Activated CD4-positive, alpha-beta T cell treated with anti-CD3 and anti-CD28 coated beads, Interleukin-2, amount 10 ng/mL, durations not matched to agents 24 days and 14 days (primary cell): ENCODE data around the gene STC2. TPM values are rescaled to one million over a fixed set of nuclear protein-coding genes. Genes with fewer than 3 reads are reported as not detected.

ENCODE experiments used
- DNase-seq: peaks from one replicate; pipeline ENCODE4 v3.0.0; 2022
- H3K27ac Mint-ChIP-seq: one replicate; pipeline ENCODE4 v1.8.0; 2022; ENCODE audit warnings: mild to moderate bottlenecking, mixed read lengths
- H3K27me3 Mint-ChIP-seq: one replicate; pipeline ENCODE4 v1.8.0; 2022; ENCODE audit warnings: mixed read lengths
- H3K36me3 Mint-ChIP-seq: one replicate; pipeline ENCODE4 v1.8.0; 2022; ENCODE audit warnings: low read depth, mild to moderate bottlenecking, mixed read lengths
- H3K4me1 Mint-ChIP-seq: one replicate; pipeline ENCODE4 v1.8.0; 2021; ENCODE audit warnings: mixed read lengths
- H3K4me3 Mint-ChIP-seq: one replicate; pipeline ENCODE4 v1.8.0; 2022; ENCODE audit warnings: mild to moderate bottlenecking, moderate library complexity, mixed read lengths
- H3K9me3 Mint-ChIP-seq: one replicate; pipeline ENCODE4 v1.8.0; 2021; ENCODE audit warnings: mixed read lengths
- intact Hi-C: fragments of 100-400 bp; cut with micrococcal nuclease; formaldehyde crosslinking; loops from one replicate; pipeline ENCODE4 v1.15.1; 2023
- total RNA-seq: library from RNA; stranded (reverse); gene quantifications from 2 replicates; pipeline ENCODE4 v1.2.3, GENCODE V29; 2022

Gene STC2
- total RNA-seq, 1 donor from 2014 or later, result 41.0 TPM

DNA sequence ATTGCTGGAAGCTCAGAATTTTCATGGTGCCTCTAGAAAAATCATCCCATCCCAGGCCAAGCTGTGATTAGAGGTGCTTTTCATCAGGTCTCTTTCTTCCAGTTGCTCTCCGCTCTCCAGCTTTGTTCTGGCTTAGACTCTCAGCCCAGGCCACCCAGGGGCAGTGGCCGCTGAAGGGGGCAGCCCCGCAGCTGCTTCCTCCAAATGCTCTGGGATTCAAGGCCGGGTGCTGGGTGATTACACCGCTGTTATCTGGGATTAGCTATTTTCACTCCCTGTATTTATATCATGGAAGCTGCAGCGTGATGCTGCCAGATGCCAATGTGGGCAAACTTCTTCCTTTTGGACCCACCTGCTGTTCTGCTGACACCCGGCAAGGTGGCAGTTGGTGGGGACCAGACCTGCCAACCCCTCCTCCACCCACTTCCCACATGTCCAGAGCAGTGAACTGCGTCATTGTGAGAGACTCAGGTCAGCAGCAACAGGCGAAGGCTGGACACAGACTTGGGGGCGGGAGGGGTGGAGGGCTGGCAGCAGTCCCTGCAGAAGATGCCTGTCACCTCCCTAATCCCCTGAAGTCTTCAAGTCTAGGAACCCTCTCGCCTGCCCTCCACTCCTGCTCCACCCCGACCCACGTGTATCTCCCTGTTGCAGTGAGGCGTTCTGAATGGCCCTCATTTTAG lies 59.3 kb downstream of the STC2 start:
- Mint-ChIP-seq H3K36me3 (no peaks in the 10 kb centered on the region), H3K4me3 (no peak overlapping the region), H3K27me3 (peaks cover 6% of the 10 kb centered on the region), H3K9me3 (no peaks in the 10 kb centered on the region), H3K27ac (no peak overlapping the region), H3K4me1 (no peaks in the 10 kb centered on the region)
- no peak for DNase-seq
- intact Hi-C loops, result no loop called here

- intact Hi-C loops, result no loop called here
- no peak for DNase-seq
- no peak overlapping the region for H3K4me3 Mint-ChIP-seq
- H3K27me3 Mint-ChIP-seq, result peaks cover 15% of the 10 kb centered on the region
- no peaks in the 10 kb centered on the region for H3K9me3 Mint-ChIP-seq
- no peaks in the 10 kb centered on the region for H3K4me1 Mint-ChIP-seq
- no peaks in the 10 kb centered on the region for H3K36me3 Mint-ChIP-seq
- no peak overlapping the region for H3K27ac Mint-ChIP-seq
Measured at GRCh38 chr5:173265433-173265832, 62.8 kb downstream of the STC2 start.

Other genes with a start within 250 kb of the STC2 start
- 20.9 and 26.5 TPM in 2 replicates for gene BNIP1, start 183.9 kb downstream of the STC2 start, total RNA-seq
- not detected in 2 replicates for gene NKX2-5, start 93.2 kb downstream of the STC2 start, total RNA-seq